Measurements from ENCODE around the gene CCNF. TPM values are rescaled to one million over a fixed set of nuclear protein-coding genes. Genes with fewer than 3 reads are reported as not detected.

CCNF gene
- total and polyA plus RNA-seq, 2 of the 8 experiments (the other 6 are each of a cell fraction or from before 2014, with no cell fraction given) = 15.4 to 54.3 TPM

DNA sequence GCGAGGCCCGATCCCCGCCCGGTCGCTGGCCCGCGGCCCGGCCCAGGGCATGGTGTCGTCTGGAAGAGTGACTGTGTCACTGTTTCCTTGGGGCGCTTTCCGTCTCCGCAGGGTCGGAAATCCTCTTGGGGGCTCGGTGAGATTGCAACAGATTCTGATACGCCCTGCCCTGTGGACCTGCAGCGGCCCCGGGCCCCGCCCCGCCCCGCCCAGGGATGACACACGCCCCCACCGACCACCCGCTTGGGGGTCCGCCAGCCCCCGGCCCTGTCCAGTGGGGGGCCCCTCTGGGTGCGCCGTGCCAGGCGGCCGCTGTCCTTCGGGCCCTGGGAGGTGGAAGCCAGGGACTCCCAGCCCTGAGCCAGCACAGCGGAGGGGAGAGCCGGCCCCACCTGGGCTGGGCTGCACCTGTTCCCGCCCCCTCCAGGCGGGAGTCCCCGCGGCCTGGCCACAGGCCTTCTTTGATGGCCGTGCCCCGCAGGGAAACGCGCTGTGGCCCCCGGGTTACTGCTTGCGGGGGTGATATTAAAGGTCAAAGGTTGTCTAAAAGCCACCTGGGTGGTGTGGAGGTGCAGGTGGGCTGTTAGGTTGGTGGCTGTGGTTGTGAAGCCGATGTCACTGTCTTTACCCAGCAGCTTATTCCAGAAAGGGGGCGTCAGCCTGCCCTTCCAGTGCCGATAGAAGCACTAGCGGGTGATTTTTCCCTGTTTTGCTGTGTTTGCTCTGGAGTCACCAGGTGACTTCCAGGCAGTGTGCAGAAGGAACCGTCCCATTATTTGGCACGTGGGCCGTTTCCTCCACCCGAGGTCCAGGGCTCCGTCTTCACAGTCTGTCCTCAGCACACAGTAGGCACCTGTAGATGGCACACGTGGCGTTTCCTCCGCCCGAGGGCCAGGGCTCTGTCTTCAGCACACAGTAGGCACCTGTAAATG, 46.4 kb downstream of the CCNF start (continued):
- TF ChIP-seq RXRA (IDR thresholded peaks at IDR 0.05; ENCODE audit: insufficient read depth, low read depth, low read length) (no peak), POLR2A (IDR thresholded peaks at IDR 0.05; ENCODE audit: control extremely low read depth in 1 of 2, low read depth in 2 of 2, low read length in 2 of 2) (no peak), TEAD4 (IDR thresholded peaks at IDR 0.05; ENCODE audit: low read depth, low read length) (no peak), EP300 (IDR thresholded peaks at IDR 0.05; ENCODE audit: borderline replicate concordance in 1 of 2, low read depth in 2 of 2, low read length in 2 of 2) (no peak), POU5F1 (IDR thresholded peaks at IDR 0.05; ENCODE audit: low read depth, low read length) (no peak), MAFK (IDR thresholded peaks at IDR 0.05; ENCODE audit: low read depth, low read length) (no peak), TAF7 (optimal IDR thresholded peaks at IDR 0.05; ENCODE audit: borderline replicate concordance, low read depth, low read length) (no peak), SAP30 (IDR thresholded peaks at IDR 0.05; ENCODE audit: insufficient read depth, insufficient replicate concordance, low read length) (no peak), PHF8 (conservative IDR thresholded peaks at IDR 0.05; ENCODE audit: low read depth, low read length) (no peak), CEBPB (IDR thresholded peaks at IDR 0.05; ENCODE audit: low read depth, low read length) (0 out of 2 replicates have a peak, but pooled peaks have one; percentile 34), GTF2F1 (IDR thresholded peaks at IDR 0.05; ENCODE audit: borderline replicate concordance, low read depth, low read length) (no peak), SRF (IDR thresholded peaks at IDR 0.05; ENCODE audit: low read depth, low read length) (no peak), SIX5 (IDR thresholded peaks at IDR 0.05; ENCODE audit: low read depth, low read length) (no peak), JUN (IDR thresholded peaks at IDR 0.05; ENCODE audit: low read depth, low read length) (no peak), RAD21 (IDR thresholded peaks at IDR 0.05 in 1 of 2, conservative IDR thresholded peaks at IDR 0.05 in 1 of 2; ENCODE audit: low read depth in 2 of 2, low read length in 2 of 2) (0 out of 4 replicates have a peak, but pooled peaks of 1 of the 2 experiments have one; percentile 2), RFX5 (IDR thresholded peaks at IDR 0.05; ENCODE audit: borderline replicate concordance, low read depth, low read length) (no peak), POLR2AphosphoS5 (IDR thresholded peaks at IDR 0.05; ENCODE audit: low read depth, low read length) (no peak)
- TF ChIP-seq, protein P1, sequence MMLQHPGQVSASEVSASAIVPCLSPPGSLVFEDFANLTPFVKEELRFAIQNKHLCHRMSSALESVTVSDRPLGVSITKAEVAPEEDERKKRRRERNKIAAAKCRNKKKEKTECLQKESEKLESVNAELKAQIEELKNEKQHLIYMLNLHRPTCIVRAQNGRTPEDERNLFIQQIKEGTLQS (IDR thresholded peaks at IDR 0.05; ENCODE audit: insufficient read depth, low read depth, low read length) = no peak
- TF ChIP-seq, protein P2, sequence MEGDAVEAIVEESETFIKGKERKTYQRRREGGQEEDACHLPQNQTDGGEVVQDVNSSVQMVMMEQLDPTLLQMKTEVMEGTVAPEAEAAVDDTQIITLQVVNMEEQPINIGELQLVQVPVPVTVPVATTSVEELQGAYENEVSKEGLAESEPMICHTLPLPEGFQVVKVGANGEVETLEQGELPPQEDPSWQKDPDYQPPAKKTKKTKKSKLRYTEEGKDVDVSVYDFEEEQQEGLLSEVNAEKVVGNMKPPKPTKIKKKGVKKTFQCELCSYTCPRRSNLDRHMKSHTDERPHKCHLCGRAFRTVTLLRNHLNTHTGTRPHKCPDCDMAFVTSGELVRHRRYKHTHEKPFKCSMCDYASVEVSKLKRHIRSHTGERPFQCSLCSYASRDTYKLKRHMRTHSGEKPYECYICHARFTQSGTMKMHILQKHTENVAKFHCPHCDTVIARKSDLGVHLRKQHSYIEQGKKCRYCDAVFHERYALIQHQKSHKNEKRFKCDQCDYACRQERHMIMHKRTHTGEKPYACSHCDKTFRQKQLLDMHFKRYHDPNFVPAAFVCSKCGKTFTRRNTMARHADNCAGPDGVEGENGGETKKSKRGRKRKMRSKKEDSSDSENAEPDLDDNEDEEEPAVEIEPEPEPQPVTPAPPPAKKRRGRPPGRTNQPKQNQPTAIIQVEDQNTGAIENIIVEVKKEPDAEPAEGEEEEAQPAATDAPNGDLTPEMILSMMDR (IDR thresholded peaks at IDR 0.05; ENCODE audit: control extremely low read depth in 1 of 3, insufficient read depth in 1 of 3, low read depth in 1 of 3, low read length in 3 of 3) = no peak
